ENCODE data around the gene COA5.

COA5 gene

GRCh38 chr2:98649135-98649991 is 41.1 kb upstream of the COA5 start:
- TF ChIP-seq, protein P1, sequence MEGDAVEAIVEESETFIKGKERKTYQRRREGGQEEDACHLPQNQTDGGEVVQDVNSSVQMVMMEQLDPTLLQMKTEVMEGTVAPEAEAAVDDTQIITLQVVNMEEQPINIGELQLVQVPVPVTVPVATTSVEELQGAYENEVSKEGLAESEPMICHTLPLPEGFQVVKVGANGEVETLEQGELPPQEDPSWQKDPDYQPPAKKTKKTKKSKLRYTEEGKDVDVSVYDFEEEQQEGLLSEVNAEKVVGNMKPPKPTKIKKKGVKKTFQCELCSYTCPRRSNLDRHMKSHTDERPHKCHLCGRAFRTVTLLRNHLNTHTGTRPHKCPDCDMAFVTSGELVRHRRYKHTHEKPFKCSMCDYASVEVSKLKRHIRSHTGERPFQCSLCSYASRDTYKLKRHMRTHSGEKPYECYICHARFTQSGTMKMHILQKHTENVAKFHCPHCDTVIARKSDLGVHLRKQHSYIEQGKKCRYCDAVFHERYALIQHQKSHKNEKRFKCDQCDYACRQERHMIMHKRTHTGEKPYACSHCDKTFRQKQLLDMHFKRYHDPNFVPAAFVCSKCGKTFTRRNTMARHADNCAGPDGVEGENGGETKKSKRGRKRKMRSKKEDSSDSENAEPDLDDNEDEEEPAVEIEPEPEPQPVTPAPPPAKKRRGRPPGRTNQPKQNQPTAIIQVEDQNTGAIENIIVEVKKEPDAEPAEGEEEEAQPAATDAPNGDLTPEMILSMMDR (IDR thresholded peaks at IDR 0.05; ENCODE audit: low read depth, low read length, missing control alignments) = peak; percentile 100
- no peak overlapping the region for H3K4me3 ChIP-seq (ENCODE audit: low read depth, low read length)
- H3K27ac ChIP-seq = no peak overlapping the region
- H3K27me3 ChIP-seq (replicated peaks) = no peaks in the 10 kb centered on the region
- peak; percentile 79 for DNase-seq
- in situ Hi-C loops (cut with HindIII; ENCODE audit: low pct_ligation_motif_present, low sequenced_read_pairs) = no loop called here
- no peaks in the 10 kb centered on the region for H3K36me3 ChIP-seq (replicated peaks)

DNA sequence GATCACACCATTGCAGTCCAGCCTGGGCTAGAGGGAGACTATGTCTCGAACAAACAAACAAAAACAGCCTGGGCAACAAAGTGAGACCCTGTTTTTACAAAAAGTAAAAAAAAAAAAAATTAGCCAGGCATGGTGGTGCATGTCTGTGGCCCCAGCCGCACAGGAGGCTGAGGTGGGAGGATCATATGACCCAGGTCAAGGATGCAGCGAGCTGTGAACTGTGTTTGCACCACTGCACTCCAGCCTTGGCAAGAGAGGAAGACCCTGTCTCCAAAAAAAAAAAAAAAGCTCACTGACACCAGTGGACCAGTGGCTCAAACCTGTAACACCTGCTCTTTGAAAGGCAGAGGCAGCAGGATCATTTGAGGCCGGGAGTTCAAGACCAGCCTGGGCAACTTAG is 40.1 kb upstream of the COA5 start:
- no peak for DNase-seq
- Histone ChIP-seq H3K36me3 (replicated peaks) (no peaks in the 10 kb centered on the region), H3K27me3 (replicated peaks) (no peaks in the 10 kb centered on the region), H3K27ac (no peak overlapping the region), H3K4me3 (ENCODE audit: low read depth, low read length) (no peak overlapping the region)
- TF ChIP-seq, protein P1 (IDR thresholded peaks at IDR 0.05; ENCODE audit: low read depth, low read length, missing control alignments) = no peak
- in situ Hi-C loops (cut with HindIII; ENCODE audit: low pct_ligation_motif_present, low sequenced_read_pairs) = no loop called here

DNA sequence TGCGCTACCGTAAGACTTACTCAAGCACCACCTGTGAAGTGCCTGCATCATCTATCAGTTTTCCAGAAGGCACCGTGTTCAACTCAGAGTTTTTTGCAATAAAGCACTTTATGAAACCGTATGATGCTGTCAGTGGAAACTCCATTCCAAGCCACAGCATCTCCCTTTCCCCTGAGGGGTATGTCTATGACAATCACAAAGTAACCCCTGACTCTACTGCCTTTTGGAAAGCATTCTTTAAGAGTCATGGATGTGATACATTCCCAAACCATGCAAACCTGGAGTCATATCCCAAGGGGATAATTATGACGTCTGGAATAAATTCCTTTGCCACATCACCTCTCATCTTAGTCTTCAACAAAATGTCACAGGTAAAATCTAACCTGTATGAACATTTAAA is 39.3 kb upstream of the COA5 start:
- TF ChIP-seq, protein P1 (IDR thresholded peaks at IDR 0.05; ENCODE audit: low read depth, low read length, missing control alignments) = no peak
- Histone ChIP-seq H3K36me3 (replicated peaks) (no peaks in the 10 kb centered on the region), H3K4me3 (ENCODE audit: low read depth, low read length) (no peak overlapping the region), H3K27me3 (replicated peaks) (no peaks in the 10 kb centered on the region), H3K27ac (no peak overlapping the region)
- in situ Hi-C loops (cut with HindIII; ENCODE audit: low pct_ligation_motif_present, low sequenced_read_pairs) = no loop called here
- no peak for DNase-seq

GRCh38 chr2:98643496-98644100 is 35.3 kb upstream of the COA5 start:
- no peak overlapping the region for H3K27ac ChIP-seq
- no peaks in the 10 kb centered on the region for H3K27me3 ChIP-seq (replicated peaks)
- TF ChIP-seq, protein P1 (IDR thresholded peaks at IDR 0.05; ENCODE audit: low read depth, low read length, missing control alignments) = no peak
- H3K4me3 ChIP-seq (ENCODE audit: low read depth, low read length) = no peak overlapping the region
- in situ Hi-C loops (cut with HindIII; ENCODE audit: low pct_ligation_motif_present, low sequenced_read_pairs) = no loop called here
- H3K36me3 ChIP-seq (replicated peaks) = no peaks in the 10 kb centered on the region
- DNase-seq = no peak

DNA sequence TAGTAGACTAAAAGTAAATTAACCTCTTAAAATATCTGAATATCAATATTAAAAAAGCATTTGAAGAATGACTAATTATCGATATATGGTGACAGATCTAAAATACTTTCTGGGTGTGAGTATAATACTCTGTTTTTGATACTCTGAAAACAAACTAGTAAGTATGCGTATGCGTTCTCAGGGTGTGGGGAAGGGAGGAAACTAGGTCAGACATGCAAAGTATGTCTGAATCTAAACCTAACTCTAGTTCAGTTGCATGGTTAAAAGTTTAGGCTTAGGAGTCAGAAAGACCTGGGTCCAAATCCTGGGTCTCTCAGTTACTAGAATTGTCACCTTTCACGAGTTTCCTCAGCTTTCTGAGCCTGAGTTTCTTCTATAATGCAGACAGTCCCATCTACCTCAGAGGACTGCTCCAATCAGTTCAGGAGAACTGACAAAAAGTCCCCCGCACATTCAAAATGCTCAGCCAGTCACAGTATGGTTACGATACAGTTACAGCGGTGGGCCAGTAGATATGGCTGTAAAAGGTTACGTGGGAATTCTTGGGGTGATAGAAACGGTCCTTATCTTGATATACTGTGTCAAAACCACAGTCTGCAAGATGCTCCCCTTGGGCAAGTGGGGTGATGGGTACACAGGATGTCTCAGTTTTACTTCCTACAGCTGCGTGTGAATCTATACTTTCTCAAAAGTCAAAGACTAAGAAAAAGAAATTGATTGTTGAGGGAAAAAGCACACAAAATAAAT is 29.3 kb upstream of the COA5 start:
- DNase-seq = no peak
- in situ Hi-C loops (cut with HindIII; ENCODE audit: low pct_ligation_motif_present, low sequenced_read_pairs) = no loop called here
- Histone ChIP-seq H3K36me3 (replicated peaks) (no peaks in the 10 kb centered on the region), H3K4me3 (ENCODE audit: low read depth, low read length) (no peak overlapping the region), H3K27me3 (replicated peaks) (no peaks in the 10 kb centered on the region), H3K27ac (no peak overlapping the region)
- TF ChIP-seq, protein P1 (IDR thresholded peaks at IDR 0.05; ENCODE audit: low read depth, low read length, missing control alignments) = no peak
